Neuronal stem cell (in vitro differentiated cells): Measurements from ENCODE around the gene RNASE7.

Experiments
- DNase-seq: peaks from one replicate; pipeline ENCODE4 v3.0.0-alpha.2; 2013; ENCODE audit warnings: low spot score
- H2AFZ ChIP-seq: one replicate; pipeline ENCODE4 v1.6.1; 2013; ENCODE audit warnings: mild to moderate bottlenecking, low read length, inconsistent platforms
- H2AK5ac ChIP-seq: 2 replicates; pipeline ENCODE4 v1.6.1; 2013; ENCODE audit warnings: low read depth, mild to moderate bottlenecking, inconsistent platforms, low read length, moderate library complexity, mixed read lengths
- H2BK120ac ChIP-seq: 2 replicates; pipeline ENCODE4 v1.6.1; 2013; ENCODE audit warnings: low read depth, mild to moderate bottlenecking, inconsistent platforms, low read length, moderate library complexity, mixed read lengths
- H2BK12ac ChIP-seq: one replicate; pipeline ENCODE4 v1.6.1; 2013; ENCODE audit warnings: low read length, inconsistent platforms
- H2BK15ac ChIP-seq: 2 replicates; pipeline ENCODE4 v1.6.1; 2013; ENCODE audit warnings: mild to moderate bottlenecking, low read length, inconsistent platforms, mixed read lengths
- H2BK5ac ChIP-seq: one replicate; pipeline ENCODE4 v1.6.1; 2013; ENCODE audit warnings: inconsistent platforms, mild to moderate bottlenecking, low read length, moderate library complexity
- H3K14ac ChIP-seq: one replicate; pipeline ENCODE4 v1.6.1; 2013; ENCODE audit warnings: low read length, inconsistent platforms
- H3K18ac ChIP-seq: 2 replicates; pipeline ENCODE4 v1.6.1; 2013; ENCODE audit warnings: low read length, inconsistent platforms
- H3K23ac ChIP-seq: 2 replicates; pipeline ENCODE4 v1.6.1; 2013; ENCODE audit warnings: low read depth, mild to moderate bottlenecking, mixed read lengths, low read length, inconsistent platforms; ENCODE audit not compliant: poor library complexity
- H3K27ac ChIP-seq: replicated peaks from 3 replicates; pipeline ENCODE4 v1.5.1; 2013; ENCODE audit warnings: low read length, inconsistent platforms
- H3K27me3 ChIP-seq, 3 experiments: 2 replicates each; pipeline ENCODE4 v1.6.1; 2013; ENCODE audit warnings: low read length in 3 of 3, mild to moderate bottlenecking in 2 of 3, inconsistent platforms in 1 of 3, low read depth in 1 of 3, mixed read lengths in 1 of 3, moderate library complexity in 1 of 3; ENCODE audit not compliant: control insufficient read depth in 3 of 3, insufficient read depth in 3 of 3
- H3K36me3 ChIP-seq, 2 donors: replicated peaks in 1 of 2; 2 replicates each; pipeline ENCODE4 v1.6.1; 2013; ENCODE audit warnings: low read length in 2 of 2; ENCODE audit not compliant: control insufficient read depth in 2 of 2, insufficient read depth in 2 of 2
- H3K4ac ChIP-seq: 2 replicates; pipeline ENCODE4 v1.6.1; 2013; ENCODE audit warnings: inconsistent platforms, mild to moderate bottlenecking, low read length, moderate library complexity
- H3K4me1 ChIP-seq, 2 donors: 1 replicate in 1 of 2; 2 replicates in 1 of 2; pipeline ENCODE4 v1.6.1; 2013; ENCODE audit warnings: low read length in 2 of 2, low read depth in 1 of 2; ENCODE audit not compliant: control insufficient read depth in 2 of 2, insufficient read depth in 1 of 2
- H3K4me2 ChIP-seq: one replicate; pipeline ENCODE4 v1.6.1; 2013; ENCODE audit warnings: mild to moderate bottlenecking, low read length, inconsistent platforms; ENCODE audit not compliant: insufficient read depth, poor library complexity, severe bottlenecking
- H3K4me3 ChIP-seq, 2 donors: 2 replicates each; pipeline ENCODE4 v1.5.1; 2013; ENCODE audit warnings: low read length in 2 of 2, mild to moderate bottlenecking in 2 of 2, inconsistent platforms in 1 of 2, moderate library complexity in 1 of 2
- H3K79me1 ChIP-seq: one replicate; pipeline ENCODE4 v1.6.1; 2013; ENCODE audit warnings: low read depth, mild to moderate bottlenecking, inconsistent platforms, low read length, moderate library complexity
- H3K9ac ChIP-seq: one replicate; pipeline ENCODE4 v1.6.1; 2013; ENCODE audit warnings: mild to moderate bottlenecking, low read depth, low read length, inconsistent platforms; ENCODE audit not compliant: poor library complexity
- H3K9me3 ChIP-seq, 2 donors: replicated peaks in 1 of 2; 2 replicates each; pipeline versions ENCODE3 to v1.6.1; 2013; ENCODE audit warnings: low read length in 2 of 2, mild to moderate bottlenecking in 2 of 2, inconsistent platforms in 1 of 2, low read depth in 1 of 2, mixed read lengths in 1 of 2, moderate library complexity in 1 of 2; ENCODE audit not compliant: control insufficient read depth in 2 of 2, insufficient read depth in 1 of 2
- H4K8ac ChIP-seq: one replicate; pipeline ENCODE4 v1.6.1; 2013; ENCODE audit warnings: low read depth, mild to moderate bottlenecking, inconsistent platforms, low read length, moderate library complexity
- H4K91ac ChIP-seq: one replicate; pipeline ENCODE4 v1.6.1; 2013; ENCODE audit warnings: low read length, low read depth, mild to moderate bottlenecking, inconsistent platforms; ENCODE audit not compliant: poor library complexity
- WGBS, 2 donors: extraction: QIAGEN DNeasy Blood & Tissue Kit; methylation state at CpG; one replicate each; pipeline ENCODE4 v1.1.7; 2013; ENCODE audit warnings: missing lambda C conversion rate in 2 of 2, mixed read lengths in 1 of 2; ENCODE audit not compliant: insufficient read length in 2 of 2, insufficient replicate concordance in 1 of 2; ENCODE audit errors: extremely low coverage in 2 of 2; 5-methylcytosine and 5-hydroxymethylcytosine counted together

RNASE7 gene

GRCh38 chr14:21015312-21015711 lies 26.9 kb upstream of the RNASE7 start:
- Histone ChIP-seq H4K8ac (no peak overlapping the region), H3K23ac (no peak overlapping the region), H2BK5ac (no peak overlapping the region), H3K36me3 (no peaks in the 10 kb centered on the region), H3K14ac (no peak overlapping the region), H2BK120ac (no peak overlapping the region), H3K18ac (no peak overlapping the region), H3K4me3 (no peak overlapping the region), H4K91ac (no peak overlapping the region), H3K4ac (no peak overlapping the region), H3K9me3 (peaks cover 0 to 3% of the 10 kb centered on the region in 2 donors), H3K27me3 (peaks cover 0 to 19% (median 0%) of the 10 kb centered on the region in 3 experiments), H3K4me2 (no peak overlapping the region), H3K27ac (no peak overlapping the region), H3K4me1 (peaks cover 0 to 3% of the 10 kb centered on the region in 2 donors), H2BK12ac (no peak overlapping the region), H3K9ac (no peak overlapping the region), H2AFZ (no peak overlapping the region), H3K79me1 (no peaks in the 10 kb centered on the region), H2AK5ac (no peak overlapping the region), H2BK15ac (no peak overlapping the region)
- no peak for DNase-seq
- WGBS, 2 donors, result no CpG with 5 or more reads among the region's 6 CpGs

GRCh38 chr14:21016413-21017190 lies 25.6 kb upstream of the RNASE7 start:
- peaks cover 0 to 27% (median 0%) of the 10 kb centered on the region in 3 experiments for H3K27me3 ChIP-seq
- H3K79me1 ChIP-seq, result no peaks in the 10 kb centered on the region
- H4K8ac ChIP-seq, result no peak overlapping the region
- H3K4ac ChIP-seq, result no peak overlapping the region
- no peak overlapping the region for H3K14ac ChIP-seq
- no peak for DNase-seq
- H2BK5ac ChIP-seq, result no peak overlapping the region
- no peak overlapping the region for H4K91ac ChIP-seq
- peaks cover 0 to 3% of the 10 kb centered on the region in 2 donors for H3K9me3 ChIP-seq
- H3K23ac ChIP-seq, result no peak overlapping the region
- H3K4me2 ChIP-seq, result no peak overlapping the region
- no peak overlapping the region for H2BK15ac ChIP-seq
- H3K4me3 ChIP-seq, result no peak overlapping the region
- no CpG with 5 or more reads among the region's 9 CpGs for WGBS, 2 donors
- H3K36me3 ChIP-seq, result no peaks in the 10 kb centered on the region
- H2AFZ ChIP-seq, result no peak overlapping the region
- peaks cover 0 to 3% of the 10 kb centered on the region in 2 donors for H3K4me1 ChIP-seq
- no peak overlapping the region for H2BK120ac ChIP-seq
- H2AK5ac ChIP-seq, result peak overlapping the region; percentile 59
- no peak overlapping the region for H2BK12ac ChIP-seq
- no peak overlapping the region for H3K18ac ChIP-seq
- no peak overlapping the region for H3K9ac ChIP-seq
- H3K27ac ChIP-seq, result no peak overlapping the region

DNA sequence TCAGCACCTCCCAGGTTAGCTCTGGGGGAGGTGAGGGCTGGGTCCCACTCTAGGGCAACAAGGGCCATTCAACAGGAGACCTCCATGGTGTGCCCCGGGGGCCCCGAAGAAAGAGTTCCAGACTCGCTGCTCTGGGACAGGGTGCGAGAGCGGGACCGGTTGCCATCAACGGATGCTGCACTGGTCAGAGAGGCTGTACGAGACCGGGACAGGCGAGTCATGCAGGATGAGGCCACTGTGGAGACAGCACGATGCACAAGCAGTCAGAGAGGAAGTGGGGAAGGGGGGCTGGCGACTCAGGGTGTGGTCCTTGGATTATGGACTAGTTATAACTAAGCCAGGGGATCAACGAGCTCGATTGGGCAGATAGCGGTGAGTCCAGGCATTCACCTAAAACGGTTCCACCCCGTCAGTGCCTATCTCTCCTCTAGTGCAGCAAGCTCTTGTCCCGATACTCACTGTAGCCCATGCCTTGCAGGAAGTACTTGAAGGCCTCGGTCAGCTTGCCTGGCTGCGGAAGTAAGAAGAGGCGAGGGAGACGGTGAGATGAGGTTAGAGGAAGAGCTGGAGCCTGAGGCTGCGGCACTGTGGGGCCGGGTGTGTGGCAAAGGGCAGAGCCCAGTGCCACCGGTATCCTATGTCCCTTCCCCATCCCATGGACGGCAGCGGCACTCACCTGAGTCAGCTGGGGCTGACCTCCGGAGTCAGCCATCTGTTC lies 24.5 kb upstream of the RNASE7 start:
- Histone ChIP-seq H3K27me3 (peaks cover 0 to 31% (median 6%) of the 10 kb centered on the region in 3 experiments), H3K23ac (peak overlapping the region; percentile 20)
- no CpG with 5 or more reads among the region's 28 CpGs for WGBS, 2 donors

GRCh38 chr14:21018286-21018685 lies 23.9 kb upstream of the RNASE7 start:
- H3K36me3 ChIP-seq, result no peaks in the 10 kb centered on the region
- no peak overlapping the region for H2BK12ac ChIP-seq
- H3K4me3 ChIP-seq, result no peak overlapping the region
- H2AFZ ChIP-seq, result no peak overlapping the region
- no peak overlapping the region for H2BK15ac ChIP-seq
- no peak overlapping the region for H2BK120ac ChIP-seq
- peaks cover 0 to 3% of the 10 kb centered on the region in 2 donors for H3K4me1 ChIP-seq
- no peak overlapping the region for H4K8ac ChIP-seq
- no peak overlapping the region for H3K4ac ChIP-seq
- H3K79me1 ChIP-seq, result no peaks in the 10 kb centered on the region
- H3K4me2 ChIP-seq, result no peak overlapping the region
- no peak overlapping the region for H4K91ac ChIP-seq
- H3K27ac ChIP-seq, result no peak overlapping the region
- peak overlapping the region; percentile 38 for H2AK5ac ChIP-seq
- H2BK5ac ChIP-seq, result peak overlapping the region; percentile 58
- no peak overlapping the region for H3K18ac ChIP-seq
- peaks cover 0 to 37% (median 12%) of the 10 kb centered on the region in 3 experiments for H3K27me3 ChIP-seq
- H3K23ac ChIP-seq, result no peak overlapping the region
- no CpG with 5 or more reads among the region's 7 CpGs for WGBS, 2 donors
- no peak overlapping the region for H3K14ac ChIP-seq
- peaks cover 0 to 5% of the 10 kb centered on the region in 2 donors for H3K9me3 ChIP-seq
- DNase-seq, result no peak
- no peak overlapping the region for H3K9ac ChIP-seq

More for the DNA sequence above, 24.5 kb upstream of the RNASE7 start:
- Histone ChIP-seq H3K9me3 (peaks cover 0 to 3% of the 10 kb centered on the region in 2 donors), H3K4me1 (peaks cover 0 to 3% of the 10 kb centered on the region in 2 donors), H4K8ac (no peak overlapping the region), H3K79me1 (no peaks in the 10 kb centered on the region), H3K4me3 (no peak overlapping the region), H3K9ac (no peak overlapping the region), H3K36me3 (no peaks in the 10 kb centered on the region), H2BK5ac (peak overlapping the region; percentile 58), H3K4ac (no peak overlapping the region), H3K27ac (no peak overlapping the region), H3K18ac (no peak overlapping the region), H3K4me2 (no peak overlapping the region), H2BK15ac (no peak overlapping the region), H3K14ac (peak overlapping the region; percentile 26), H4K91ac (no peak overlapping the region), H2AK5ac (peak overlapping the region; percentile 65), H2BK12ac (peak overlapping the region; percentile 42), H2AFZ (no peak overlapping the region), H2BK120ac (no peak overlapping the region)
- no peak for DNase-seq
